Measurements from ENCODE around the gene CLIP1. TPM values are rescaled to one million over a fixed set of nuclear protein-coding genes. Genes with fewer than 3 reads are reported as not detected.

Gene CLIP1
- polyA plus RNA-seq (2012; rRNA removed) = 33.9 and 48.9 TPM in 2 replicates
- 31.8 and 32.6 TPM in 2 replicates for polyA plus RNA-seq (2012; cell fraction: cytosol; rRNA removed)
- 74.9 and 82.5 TPM in 2 replicates for polyA plus RNA-seq (2012; cell fraction: nucleus; rRNA removed)

DNA sequence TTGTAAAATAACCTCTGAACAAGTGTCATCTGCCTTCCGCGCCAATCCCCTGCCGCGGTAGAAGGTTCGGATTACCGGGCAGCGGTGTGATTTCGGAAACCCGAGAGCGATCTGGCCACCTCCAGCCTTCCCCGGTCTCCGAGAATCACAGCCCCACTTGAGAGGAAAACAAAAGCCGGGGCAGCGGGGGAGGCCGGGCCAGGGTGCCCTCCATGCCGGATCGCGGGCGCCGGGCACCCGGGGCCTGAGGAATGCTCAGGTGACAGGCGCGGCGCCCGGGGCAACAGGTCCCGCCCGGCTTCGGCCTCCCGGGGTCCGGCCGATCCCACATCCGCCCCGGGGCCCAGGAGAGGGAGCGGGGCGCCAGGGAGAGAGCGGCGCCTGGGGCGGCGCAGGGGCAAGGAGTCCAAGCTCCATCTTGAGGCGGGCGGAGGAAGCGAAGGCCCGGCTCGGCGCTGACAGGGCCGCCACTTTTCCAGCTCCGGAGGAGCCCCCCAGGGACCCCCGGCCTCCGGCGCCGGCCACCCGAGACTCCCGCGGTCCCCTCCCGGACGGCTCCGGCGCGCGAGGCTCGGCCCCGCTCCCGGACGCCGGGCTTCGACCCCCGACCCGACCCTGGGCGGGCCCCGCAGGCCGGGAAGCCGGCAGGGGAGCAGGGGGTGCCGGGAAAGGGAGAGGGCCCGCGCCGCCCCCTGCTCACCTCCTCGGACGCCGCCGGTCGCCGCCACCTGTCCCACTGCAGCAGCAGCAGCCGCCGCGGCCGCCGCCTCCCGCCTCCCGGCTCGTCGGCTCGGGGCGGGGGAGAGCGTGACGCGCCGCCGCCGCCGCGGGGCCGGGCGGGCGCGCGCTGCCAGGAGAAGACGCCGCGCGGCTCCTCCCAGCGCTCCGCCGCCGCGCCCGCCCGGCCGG lies at the start of gene CLIP1:
TSS of gene CLIP1 (minus strand) at position 849 of the 909 bp plus-strand sequence. CDS start 42,217 bp downstream, outside the sequence.
- Histone ChIP-seq H3K4me1 (ENCODE audit: control insufficient read depth in 1 of 2, insufficient read depth in 2 of 2, low read depth in 1 of 2, low read length in 1 of 2) (peaks cover 11 to 15% of the 10 kb centered on the region in 2 experiments; a peak in 2 of 4 replicates), H3K27me3 (ENCODE audit: insufficient read depth) (no peaks in the 10 kb centered on the region), H3K36me3 (replicated peaks in 1 of 2; ENCODE audit: control insufficient read depth in 1 of 2, insufficient read depth in 2 of 2, low read length in 1 of 2) (no peaks in the 10 kb centered on the region), H3K9me2 (no peaks in the 10 kb centered on the region), H4K20me1 (ENCODE audit: insufficient read depth) (peaks cover 21% of the 10 kb centered on the region), H3K9ac (peak within 1 kb of the TSS; percentile 97), H3K79me2 (ENCODE audit: insufficient read depth) (peaks cover 50% of the 10 kb centered on the region), H3K9me3 (no peaks in the 10 kb centered on the region), H2AFZ (ENCODE audit: low read depth) (peak within 1 kb of the TSS; percentile 73), H3K4me2 (peak within 1 kb of the TSS; percentile 92), H3K4me3 (ENCODE audit: low read depth in 2 of 2, low read length in 1 of 2) (peak within 1 kb of the TSS; percentile 67 to 79), H3F3A (replicated peaks; ENCODE audit: insufficient read depth) (peaks cover 13% of the 10 kb centered on the region), H3K27ac (ENCODE audit: low read depth in 2 of 2, low read length in 1 of 2) (peak within 1 kb of the TSS; percentile 77 to 94)
- WGBS (ENCODE audit: low lambda C conversion rate) = 0% methylated on average over 15 of the region's 118 CpGs
- CTCF ChIA-PET = interaction anchor here (0.6 to 2.4 kb wide), 4 partner anchors 8 to 111 kb away, joined by 3 to 11 read pairs (median 6); no protein-coding TSS in a partner anchor
- DNase-seq = peak; percentile 87
- POLR2A ChIA-PET = no interaction called here
- TF ChIP-seq TAF1 (IDR thresholded peaks at IDR 0.05; ENCODE audit: borderline replicate concordance, low read depth, low read length) (0 out of 2 replicates have a peak, but pooled peaks have one; percentile 21), SIN3A (IDR thresholded peaks at IDR 0.05; ENCODE audit: borderline replicate concordance, low read depth, low read length) (peak; percentile 67; the same call in 1 of the 2 replicates), FOSL2 (IDR thresholded peaks at IDR 0.05; ENCODE audit: borderline replicate concordance, low read depth) (no peak), CHD2 (IDR thresholded peaks at IDR 0.05; ENCODE audit: low read length, partially characterized antibody) (no peak), YY1 (IDR thresholded peaks at IDR 0.05; ENCODE audit: low read depth) (peak; percentile 54; the same call in 1 of the 2 replicates), MEF2A (IDR thresholded peaks at IDR 0.05; ENCODE audit: borderline replicate concordance, low read depth) (no peak), MXI1 (IDR thresholded peaks at IDR 0.05; ENCODE audit: low read depth, low read length) (peak; percentile 11), RAD21 (IDR thresholded peaks at IDR 0.05; ENCODE audit: low read length) (peak; percentile 36)
- TF ChIP-seq, protein P1, sequence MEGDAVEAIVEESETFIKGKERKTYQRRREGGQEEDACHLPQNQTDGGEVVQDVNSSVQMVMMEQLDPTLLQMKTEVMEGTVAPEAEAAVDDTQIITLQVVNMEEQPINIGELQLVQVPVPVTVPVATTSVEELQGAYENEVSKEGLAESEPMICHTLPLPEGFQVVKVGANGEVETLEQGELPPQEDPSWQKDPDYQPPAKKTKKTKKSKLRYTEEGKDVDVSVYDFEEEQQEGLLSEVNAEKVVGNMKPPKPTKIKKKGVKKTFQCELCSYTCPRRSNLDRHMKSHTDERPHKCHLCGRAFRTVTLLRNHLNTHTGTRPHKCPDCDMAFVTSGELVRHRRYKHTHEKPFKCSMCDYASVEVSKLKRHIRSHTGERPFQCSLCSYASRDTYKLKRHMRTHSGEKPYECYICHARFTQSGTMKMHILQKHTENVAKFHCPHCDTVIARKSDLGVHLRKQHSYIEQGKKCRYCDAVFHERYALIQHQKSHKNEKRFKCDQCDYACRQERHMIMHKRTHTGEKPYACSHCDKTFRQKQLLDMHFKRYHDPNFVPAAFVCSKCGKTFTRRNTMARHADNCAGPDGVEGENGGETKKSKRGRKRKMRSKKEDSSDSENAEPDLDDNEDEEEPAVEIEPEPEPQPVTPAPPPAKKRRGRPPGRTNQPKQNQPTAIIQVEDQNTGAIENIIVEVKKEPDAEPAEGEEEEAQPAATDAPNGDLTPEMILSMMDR (IDR thresholded peaks at IDR 0.05) = peak; percentile 47
- TF ChIP-seq, protein P2, sequence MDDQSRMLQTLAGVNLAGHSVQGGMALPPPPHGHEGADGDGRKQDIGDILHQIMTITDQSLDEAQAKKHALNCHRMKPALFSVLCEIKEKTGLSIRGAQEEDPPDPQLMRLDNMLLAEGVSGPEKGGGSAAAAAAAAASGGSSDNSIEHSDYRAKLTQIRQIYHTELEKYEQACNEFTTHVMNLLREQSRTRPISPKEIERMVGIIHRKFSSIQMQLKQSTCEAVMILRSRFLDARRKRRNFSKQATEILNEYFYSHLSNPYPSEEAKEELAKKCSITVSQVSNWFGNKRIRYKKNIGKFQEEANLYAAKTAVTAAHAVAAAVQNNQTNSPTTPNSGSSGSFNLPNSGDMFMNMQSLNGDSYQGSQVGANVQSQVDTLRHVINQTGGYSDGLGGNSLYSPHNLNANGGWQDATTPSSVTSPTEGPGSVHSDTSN (IDR thresholded peaks at IDR 0.05) = no peak
